GM21360 (cell line): ENCODE measurements around the gene OPRM1.
A peak's percentile ranks its signal among the peaks of the same experiment; 100 is the strongest.

Source experiments
- ATAC-seq: cut with Tn5 transposase; IDR thresholded peaks from one replicate; pipeline ENCODE4 v1.9.1; 2021; ENCODE audit warnings: mild to moderate bottlenecking, moderate library complexity; ENCODE audit not compliant: unreplicated experiment

OPRM1 gene

GRCh38 chr6:154267508-154268106 lies 228.6 kb downstream of the OPRM1 start:
- ATAC-seq: peak; percentile 47

GRCh38 chr6:154268486-154268885 lies 229.4 kb downstream of the OPRM1 start:
- no peak for ATAC-seq

GRCh38 chr6:154274168-154274567 lies 235.1 kb downstream of the OPRM1 start:
- ATAC-seq: no peak

- ATAC-seq: no peak
These were observed 238.0 kb downstream of the OPRM1 start for GRCh38 chr6:154276810-154277628.

GRCh38 chr6:154277629-154278017 lies 238.6 kb downstream of the OPRM1 start:
- ATAC-seq: no peak

- ATAC-seq: no peak
These were observed 241.5 kb downstream of the OPRM1 start for GRCh38 chr6:154280521-154280920.

GRCh38 chr6:154284313-154284853 lies 245.3 kb downstream of the OPRM1 start:
- no peak for ATAC-seq

- no peak for ATAC-seq
These were observed 246.8 kb downstream of the OPRM1 start for GRCh38 chr6:154285826-154286225.

- ATAC-seq: no peak
These were observed 250.9 kb downstream of the OPRM1 start for GRCh38 chr6:154289818-154290508.

GRCh38 chr6:154292066-154292465 lies 253.0 kb downstream of the OPRM1 start:
- no peak for ATAC-seq

GRCh38 chr6:154292855-154293519 lies 253.9 kb downstream of the OPRM1 start:
- no peak for ATAC-seq

GRCh38 chr6:154295733-154296132 lies 256.7 kb downstream of the OPRM1 start:
- ATAC-seq: no peak
